H1 (cell line): ENCODE results near the gene TRAF5. TPM values are rescaled to one million over a fixed set of nuclear protein-coding genes. Genes with fewer than 3 reads are reported as not detected.

Source experiments
- BRCA1 ChIP-seq: IDR thresholded peaks from 2 replicates; pipeline ENCODE4 v1.6.1; 2012; ENCODE audit warnings: low read depth, low read length, improper control_type of control experiment
- CTBP2 ChIP-seq: IDR thresholded peaks from 2 replicates; pipeline ENCODE4 v1.7.0; 2011; ENCODE audit warnings: borderline replicate concordance, mild to moderate bottlenecking, moderate library complexity, mixed read lengths, low read length; ENCODE audit not compliant: insufficient read depth, insufficient read length
- PHF8 ChIP-seq: fragments of 200-600 bp; sonication (generic); conservative IDR thresholded peaks from 2 replicates; pipeline ENCODE4 v1.7.1; 2012; ENCODE audit warnings: low read depth, mild to moderate bottlenecking, inconsistent platforms, low read length, moderate library complexity
- polyA plus RNA-seq, 7 experiments: library from polyadenylated mRNA; depleted of rRNA in 3 of 7; stranded (reverse) in 5 of 7; unstranded in 2 of 7; fragments of >200 nt in 5 of 7; fragments of 200-250 nt in 2 of 7; gene quantifications; 1 replicate in 5 of 7; 2 replicates in 1 of 7; 4 replicates in 1 of 7; pipeline versions ENCODE4 v1.2.1 to v1.2.3, GENCODE V29; 2011 to 2013; ENCODE audit warnings: missing spikeins in 2 of 7, mixed read lengths in 2 of 7
- total RNA-seq: library from RNA; stranded (reverse); fragmentation: NEBNext Ultra II Directional; extraction: Animal tissue kit (Norgen Biotek cat#: 25700); gene quantifications from 2 replicates; pipeline ENCODE4 v1.2.1, GENCODE V29; 2021

The TRAF5 gene
- total and polyA plus RNA-seq, 2 of the 8 experiments (the other 6 are each of a cell fraction or from before 2014, with no cell fraction given): 13.0 to 17.1 TPM

- no peak for TF ChIP-seq BRCA1
- no peak for TF ChIP-seq CTBP2
- no peak for TF ChIP-seq PHF8
These were observed 57.9 kb downstream of the TRAF5 start (continued) for GRCh38 chr1:211384524-211384923.
